ENCODE measurements around the gene NELFE. TPM values are rescaled to one million over a fixed set of nuclear protein-coding genes. Genes with fewer than 3 reads are reported as not detected.
A peak's percentile ranks its signal among the peaks of the same experiment; 100 is the strongest.

The NELFE gene
- total and polyA plus RNA-seq, 2 of the 13 experiments (the other 11 are each of a cell fraction or from before 2014, with no cell fraction given) = 51.3 to 69.8 TPM

DNA sequence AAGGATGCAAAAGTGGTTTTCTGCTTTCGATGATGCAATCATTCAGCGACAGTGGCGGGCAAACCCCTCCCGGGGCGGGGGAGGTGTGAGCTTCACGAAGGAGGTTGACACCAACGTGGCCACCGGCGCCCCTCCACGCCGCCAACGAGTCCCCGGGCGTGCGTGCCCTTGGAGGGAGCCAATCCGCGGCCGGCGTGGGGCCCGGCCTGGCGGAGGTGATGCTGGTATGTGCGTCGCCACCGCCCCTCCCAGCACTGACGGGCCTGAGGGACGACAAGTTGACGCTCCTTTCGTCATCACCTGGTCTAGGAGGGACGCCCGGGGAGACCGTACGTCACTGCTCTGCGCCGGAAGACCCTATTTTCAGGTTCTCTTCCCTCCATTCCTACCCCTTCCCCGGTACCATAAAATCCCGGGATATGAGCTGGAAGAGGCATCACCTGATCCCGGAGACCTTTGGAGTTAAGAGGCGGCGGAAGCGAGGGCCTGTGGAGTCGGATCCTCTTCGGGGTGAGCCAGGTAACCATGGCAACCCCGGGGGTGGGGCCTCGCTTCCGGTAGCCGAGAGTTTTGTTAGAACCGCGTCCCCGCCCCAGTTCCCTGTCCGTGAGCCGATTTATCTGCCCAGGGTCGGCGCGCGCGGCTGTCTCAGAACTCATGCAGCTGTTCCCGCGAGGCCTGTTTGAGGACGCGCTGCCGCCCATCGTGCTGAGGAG lies 13.4 kb upstream of the NELFE start, which contains the start of gene DXO (continued):
- peak; percentile 97 for TF ChIP-seq TEAD3 (CRISPR knock-in tag; optimal IDR thresholded peaks at IDR 0.05; ENCODE audit: borderline replicate concordance)
- peak; percentile 38; the same call in 1 of the 2 replicates for TF ChIP-seq RFX5 (IDR thresholded peaks at IDR 0.05; ENCODE audit: low read depth, low read length)
- TF ChIP-seq SP5 (CRISPR knock-in tag; IDR thresholded peaks at IDR 0.05; ENCODE audit: borderline replicate concordance, low read depth) = no peak
- TF ChIP-seq ZKSCAN5 (CRISPR knock-in tag; IDR thresholded peaks at IDR 0.05) = peak; percentile 63; the same call in 1 of the 2 replicates
- no peak for TF ChIP-seq ZNF446 (CRISPR knock-in tag; IDR thresholded peaks at IDR 0.05)
- peak; percentile 8 for TF ChIP-seq FOXC1 (CRISPR knock-in tag; IDR thresholded peaks at IDR 0.05; ENCODE audit: borderline replicate concordance)
- TF ChIP-seq TCF12 (IDR thresholded peaks at IDR 0.05) = no peak
- TF ChIP-seq TCF12 (CRISPR knock-in tag; IDR thresholded peaks at IDR 0.05) = peak; percentile 79; the same call in 1 of the 2 replicates
- 0 out of 2 replicates have a peak, but pooled peaks have one; percentile 52 for TF ChIP-seq XBP1 (CRISPR knock-in tag; IDR thresholded peaks at IDR 0.05)
- TF ChIP-seq, protein P1, sequence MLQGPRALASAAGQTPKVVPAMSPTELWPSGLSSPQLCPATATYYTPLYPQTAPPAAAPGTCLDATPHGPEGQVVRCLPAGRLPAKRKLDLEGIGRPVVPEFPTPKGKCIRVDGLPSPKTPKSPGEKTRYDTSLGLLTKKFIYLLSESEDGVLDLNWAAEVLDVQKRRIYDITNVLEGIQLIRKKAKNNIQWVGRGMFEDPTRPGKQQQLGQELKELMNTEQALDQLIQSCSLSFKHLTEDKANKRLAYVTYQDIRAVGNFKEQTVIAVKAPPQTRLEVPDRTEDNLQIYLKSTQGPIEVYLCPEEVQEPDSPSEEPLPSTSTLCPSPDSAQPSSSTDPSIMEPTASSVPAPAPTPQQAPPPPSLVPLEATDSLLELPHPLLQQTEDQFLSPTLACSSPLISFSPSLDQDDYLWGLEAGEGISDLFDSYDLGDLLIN (CRISPR knock-in tag; IDR thresholded peaks at IDR 0.05; ENCODE audit: borderline replicate concordance) = peak; percentile 11; the same call in 1 of the 2 replicates
- peak; percentile 99 for TF ChIP-seq CREM (IDR thresholded peaks at IDR 0.05)
- peak; percentile 83 for TF ChIP-seq CREM (CRISPR knock-in tag; IDR thresholded peaks at IDR 0.05)
- 0 out of 2 replicates have a peak, but pooled peaks have one; percentile 27 for TF ChIP-seq FIP1L1 (IDR thresholded peaks at IDR 0.05; ENCODE audit: borderline replicate concordance, insufficient read depth, low read depth, low read length)
- peak; percentile 75; the same call in 1 of the 2 replicates for TF ChIP-seq ZFP90 (CRISPR knock-in tag; IDR thresholded peaks at IDR 0.05; ENCODE audit: borderline replicate concordance)
- no peak for TF ChIP-seq PLRG1 (conservative IDR thresholded peaks at IDR 0.05)
- 0 out of 2 replicates have a peak, but pooled peaks have one; percentile 88 for TF ChIP-seq ZFP62 (CRISPR knock-in tag; IDR thresholded peaks at IDR 0.05)
- 0 out of 2 replicates have a peak, but pooled peaks have one; percentile 65 for TF ChIP-seq ZNF557 (CRISPR knock-in tag; IDR thresholded peaks at IDR 0.05)
- TF ChIP-seq, protein P2, sequence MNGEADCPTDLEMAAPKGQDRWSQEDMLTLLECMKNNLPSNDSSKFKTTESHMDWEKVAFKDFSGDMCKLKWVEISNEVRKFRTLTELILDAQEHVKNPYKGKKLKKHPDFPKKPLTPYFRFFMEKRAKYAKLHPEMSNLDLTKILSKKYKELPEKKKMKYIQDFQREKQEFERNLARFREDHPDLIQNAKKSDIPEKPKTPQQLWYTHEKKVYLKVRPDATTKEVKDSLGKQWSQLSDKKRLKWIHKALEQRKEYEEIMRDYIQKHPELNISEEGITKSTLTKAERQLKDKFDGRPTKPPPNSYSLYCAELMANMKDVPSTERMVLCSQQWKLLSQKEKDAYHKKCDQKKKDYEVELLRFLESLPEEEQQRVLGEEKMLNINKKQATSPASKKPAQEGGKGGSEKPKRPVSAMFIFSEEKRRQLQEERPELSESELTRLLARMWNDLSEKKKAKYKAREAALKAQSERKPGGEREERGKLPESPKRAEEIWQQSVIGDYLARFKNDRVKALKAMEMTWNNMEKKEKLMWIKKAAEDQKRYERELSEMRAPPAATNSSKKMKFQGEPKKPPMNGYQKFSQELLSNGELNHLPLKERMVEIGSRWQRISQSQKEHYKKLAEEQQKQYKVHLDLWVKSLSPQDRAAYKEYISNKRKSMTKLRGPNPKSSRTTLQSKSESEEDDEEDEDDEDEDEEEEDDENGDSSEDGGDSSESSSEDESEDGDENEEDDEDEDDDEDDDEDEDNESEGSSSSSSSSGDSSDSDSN (CRISPR knock-in tag; IDR thresholded peaks at IDR 0.05) = peak; percentile 97
- TF ChIP-seq ZNF672 (CRISPR knock-in tag; IDR thresholded peaks at IDR 0.05) = peak; percentile 93
- TF ChIP-seq, protein P3, sequence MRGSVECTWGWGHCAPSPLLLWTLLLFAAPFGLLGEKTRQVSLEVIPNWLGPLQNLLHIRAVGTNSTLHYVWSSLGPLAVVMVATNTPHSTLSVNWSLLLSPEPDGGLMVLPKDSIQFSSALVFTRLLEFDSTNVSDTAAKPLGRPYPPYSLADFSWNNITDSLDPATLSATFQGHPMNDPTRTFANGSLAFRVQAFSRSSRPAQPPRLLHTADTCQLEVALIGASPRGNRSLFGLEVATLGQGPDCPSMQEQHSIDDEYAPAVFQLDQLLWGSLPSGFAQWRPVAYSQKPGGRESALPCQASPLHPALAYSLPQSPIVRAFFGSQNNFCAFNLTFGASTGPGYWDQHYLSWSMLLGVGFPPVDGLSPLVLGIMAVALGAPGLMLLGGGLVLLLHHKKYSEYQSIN (CRISPR knock-in tag; IDR thresholded peaks at IDR 0.05; ENCODE audit: borderline replicate concordance) = no peak; the same call in 1 of the 2 replicates
- TF ChIP-seq, protein P4, sequence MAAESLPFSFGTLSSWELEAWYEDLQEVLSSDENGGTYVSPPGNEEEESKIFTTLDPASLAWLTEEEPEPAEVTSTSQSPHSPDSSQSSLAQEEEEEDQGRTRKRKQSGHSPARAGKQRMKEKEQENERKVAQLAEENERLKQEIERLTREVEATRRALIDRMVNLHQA (CRISPR knock-in tag; IDR thresholded peaks at IDR 0.05) = no peak
- TF ChIP-seq ZNF329 (CRISPR knock-in tag; IDR thresholded peaks at IDR 0.05; ENCODE audit: low read depth) = peak; percentile 75
- peak; percentile 95 for TF ChIP-seq ZNF788 (CRISPR knock-in tag; IDR thresholded peaks at IDR 0.05; ENCODE audit: borderline replicate concordance)
- TF ChIP-seq RARA (CRISPR knock-in tag; IDR thresholded peaks at IDR 0.05) = no peak
- TF ChIP-seq SNAI1 (CRISPR knock-in tag; IDR thresholded peaks at IDR 0.05; ENCODE audit: borderline replicate concordance) = peak; percentile 60; the same call in 1 of the 2 replicates
